ENCODE measurements around the gene HSPA12B. TPM values are rescaled to one million over a fixed set of nuclear protein-coding genes. Genes with fewer than 3 reads are reported as not detected.

The HSPA12B gene
- total RNA-seq, 1 donor from 2014 or later = 9.2 TPM

DNA sequence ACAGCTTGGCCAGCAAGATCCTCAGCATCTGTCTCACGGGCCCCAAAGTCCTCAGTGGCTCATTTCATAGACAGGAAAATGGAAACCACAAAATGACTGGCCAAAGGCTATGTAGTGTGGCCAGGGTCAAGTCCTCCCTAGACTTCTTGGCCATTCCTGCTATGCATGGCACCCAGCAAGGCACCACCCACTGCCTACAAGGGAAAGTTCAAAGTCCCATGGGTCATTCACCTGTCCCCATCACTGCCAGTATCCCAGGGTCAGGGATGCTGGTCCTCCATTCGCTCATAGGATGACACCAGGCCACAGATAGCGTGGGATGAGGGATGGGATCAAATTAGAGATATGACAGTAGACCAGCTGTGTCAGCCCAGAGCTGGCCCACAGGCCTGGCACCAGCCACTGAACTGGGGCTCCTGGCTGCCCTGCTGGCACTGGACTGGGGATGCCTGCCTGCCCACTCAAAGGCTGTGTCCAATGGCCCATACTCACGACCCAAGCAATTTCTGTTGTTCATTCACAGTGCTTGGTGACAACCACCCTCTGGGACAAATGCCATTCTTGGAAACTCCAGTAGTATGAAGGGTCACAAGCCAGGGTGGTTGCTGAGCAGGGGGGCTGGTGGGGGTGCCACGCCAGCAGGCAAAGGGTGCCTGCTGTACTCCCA lies 23.5 kb downstream of the HSPA12B start:
- intact Hi-C loops (cut with DNase I) = no loop called here
- no peak for DNase-seq (ENCODE audit: low spot score)

DNA sequence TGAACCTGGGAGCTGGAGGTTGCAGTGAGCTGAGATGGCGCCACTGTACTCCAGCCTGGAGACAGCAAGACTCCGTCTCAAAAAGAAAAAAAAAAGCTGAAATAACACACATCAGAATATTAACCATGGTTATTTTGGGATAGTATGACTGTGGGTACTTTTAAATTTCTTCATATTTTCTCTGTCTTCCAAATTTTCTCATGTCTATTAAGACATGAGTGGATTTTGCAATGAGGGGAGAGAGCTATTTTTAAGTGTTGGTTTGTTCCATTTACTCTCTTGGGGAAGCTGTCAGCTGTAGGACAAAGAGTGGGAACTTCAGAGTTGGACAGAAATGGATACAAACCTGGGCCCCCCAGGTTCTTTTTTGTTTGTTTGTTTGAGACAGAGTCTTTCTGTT lies 24.8 kb downstream of the HSPA12B start:
- no peak for DNase-seq (ENCODE audit: low spot score)
- intact Hi-C loops (cut with DNase I) = no loop called here

DNA sequence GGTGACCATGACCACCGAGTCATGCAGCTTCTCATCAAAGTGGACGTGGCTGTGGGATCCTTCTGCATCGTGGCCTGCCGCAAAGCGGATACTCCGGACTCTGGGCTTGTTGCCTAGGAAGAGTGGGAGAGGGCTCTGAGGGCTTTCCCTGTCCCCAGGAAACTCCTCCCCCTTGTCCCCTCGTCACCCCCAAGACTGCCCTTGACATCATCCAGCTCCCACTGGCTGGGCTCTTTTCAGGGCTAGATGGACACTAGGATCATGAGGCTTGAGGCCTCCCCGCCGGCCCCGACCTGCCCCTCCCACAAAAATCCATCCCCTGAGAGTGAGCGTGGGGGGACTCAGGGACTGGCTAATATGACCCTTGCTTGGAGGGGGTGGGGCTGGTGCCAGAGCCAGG lies 26.1 kb downstream of the HSPA12B start:
- no peak for DNase-seq (ENCODE audit: low spot score)
- intact Hi-C loops (cut with DNase I) = no loop called here

DNA sequence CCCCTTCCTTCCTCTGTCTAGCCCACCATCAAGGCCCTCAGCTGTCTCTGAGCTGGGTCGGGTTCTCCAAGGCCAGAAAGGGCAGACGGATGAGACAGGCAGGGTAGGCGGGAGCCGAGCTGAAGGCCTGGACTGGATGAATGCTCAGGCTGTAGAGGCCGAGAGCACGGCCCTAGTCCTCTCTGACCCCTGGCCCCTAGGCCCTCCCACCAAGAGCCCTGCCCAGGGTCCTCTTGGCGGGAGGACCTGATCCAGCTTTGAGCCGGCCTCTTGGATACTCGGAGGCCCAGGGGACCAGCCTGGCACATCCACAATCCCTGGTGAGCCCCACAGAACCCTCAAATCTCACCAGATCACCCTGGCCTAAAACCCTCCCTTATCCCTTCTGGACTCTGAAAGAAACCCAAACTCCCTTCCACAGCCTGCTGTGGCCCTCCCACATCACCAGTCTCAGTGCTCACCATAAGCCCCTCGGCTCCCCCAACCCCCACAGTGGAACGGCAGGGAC lies 26.9 kb downstream of the HSPA12B start:
- intact Hi-C loops (cut with DNase I) = no loop called here
- no peak for DNase-seq (ENCODE audit: low spot score)

DNA sequence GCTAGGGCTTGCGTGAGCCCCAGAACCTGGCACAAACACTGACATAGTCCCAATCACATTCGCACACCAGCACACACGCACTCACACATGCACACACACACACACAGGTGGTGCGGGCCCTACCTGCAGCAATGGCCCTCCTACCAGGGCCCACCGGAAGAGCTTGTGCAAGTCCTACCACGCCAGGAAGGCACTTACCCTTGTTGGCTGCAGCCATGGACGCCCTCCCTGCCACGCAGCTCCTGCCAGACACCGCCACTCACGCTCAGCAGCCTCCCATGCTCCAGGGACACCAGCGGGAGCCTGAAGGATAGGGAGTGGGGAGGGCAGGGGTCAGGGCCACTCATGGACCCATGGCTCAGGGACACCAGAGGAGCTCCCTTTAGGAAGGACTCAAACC lies 27.4 kb downstream of the HSPA12B start:
- intact Hi-C loops (cut with DNase I) = no loop called here
- DNase-seq (ENCODE audit: low spot score) = no peak

DNA sequence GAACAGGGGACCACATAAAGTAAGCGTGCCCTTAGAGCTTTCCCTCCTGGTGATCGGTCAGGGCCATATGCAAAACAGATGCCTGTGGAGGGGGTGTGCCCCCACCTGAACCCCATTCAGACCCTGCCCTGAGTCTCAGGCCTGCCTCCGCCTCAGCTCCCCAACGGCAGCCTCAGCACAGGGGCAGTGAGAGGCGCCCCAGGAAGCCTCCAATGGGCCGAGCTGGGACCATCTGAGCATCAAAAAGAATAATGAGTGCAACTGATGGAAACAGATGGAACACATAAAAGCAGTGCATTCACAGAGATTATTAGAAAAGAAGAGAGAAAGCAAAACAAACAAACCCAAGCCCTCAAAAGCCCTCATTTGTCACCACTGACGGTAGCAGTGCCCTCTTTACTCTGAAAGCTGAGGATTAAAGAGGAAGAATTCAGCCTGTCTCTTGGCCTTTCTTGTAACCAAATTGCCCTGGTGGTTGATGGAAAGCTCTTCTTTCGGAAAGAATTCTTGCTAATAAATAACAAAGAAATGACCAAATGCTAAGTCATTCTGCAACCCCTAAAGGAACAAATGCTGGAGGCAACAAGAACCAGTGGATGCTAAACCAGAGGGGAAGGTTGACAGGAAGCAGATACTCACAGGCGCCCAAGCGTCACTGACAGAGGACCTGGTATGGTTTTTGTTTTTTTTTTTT lies 28.3 kb downstream of the HSPA12B start:
- intact Hi-C loops (cut with DNase I) = no loop called here
- DNase-seq (ENCODE audit: low spot score) = no peak

DNA sequence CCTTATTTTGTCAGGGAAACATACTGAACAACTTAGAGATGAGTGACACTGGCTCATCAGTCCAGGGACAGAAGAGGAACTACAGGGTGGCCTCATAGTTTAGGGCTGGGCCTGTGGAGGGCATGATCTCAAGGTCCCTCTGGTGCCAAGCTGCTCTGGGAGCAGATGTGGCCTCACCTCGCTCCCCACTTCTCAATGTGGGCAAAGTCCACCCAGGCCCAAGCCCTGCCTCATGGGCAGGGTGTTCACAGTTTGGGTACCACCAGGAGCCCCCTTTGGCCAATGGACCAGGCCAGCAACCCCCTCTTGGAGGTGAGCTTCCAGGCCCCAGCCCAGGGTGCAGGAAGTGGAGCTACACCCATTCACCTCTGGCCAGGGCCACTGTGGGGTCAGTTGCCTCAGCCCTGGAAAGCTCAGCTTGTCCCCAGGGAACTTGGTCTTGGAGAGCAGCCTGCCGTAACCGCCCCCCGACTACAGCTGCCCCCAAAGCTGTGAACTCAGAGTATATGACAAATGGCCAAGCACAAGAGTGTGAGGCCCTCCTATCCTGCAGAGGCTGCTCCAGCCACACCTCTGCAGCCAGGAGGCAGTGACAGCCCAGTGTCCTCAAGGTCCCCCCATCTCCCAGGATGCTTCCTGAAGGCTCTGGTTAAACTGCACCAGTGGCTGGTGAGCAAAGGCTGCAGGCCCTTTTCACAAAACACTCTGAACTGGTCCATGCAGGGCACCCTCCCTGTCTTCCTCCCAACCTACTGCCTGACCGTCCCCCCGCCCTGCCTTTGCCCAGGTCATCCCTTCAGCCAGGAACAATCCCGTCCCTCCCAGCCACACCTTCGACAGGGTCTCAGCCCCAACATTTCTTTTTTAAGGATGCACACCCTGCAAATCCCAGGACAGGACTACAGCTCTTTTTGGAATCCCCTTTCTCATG lies 31.5 kb downstream of the HSPA12B start:
- no peak for DNase-seq (ENCODE audit: low spot score)
- intact Hi-C loops (cut with DNase I) = no loop called here

DNA sequence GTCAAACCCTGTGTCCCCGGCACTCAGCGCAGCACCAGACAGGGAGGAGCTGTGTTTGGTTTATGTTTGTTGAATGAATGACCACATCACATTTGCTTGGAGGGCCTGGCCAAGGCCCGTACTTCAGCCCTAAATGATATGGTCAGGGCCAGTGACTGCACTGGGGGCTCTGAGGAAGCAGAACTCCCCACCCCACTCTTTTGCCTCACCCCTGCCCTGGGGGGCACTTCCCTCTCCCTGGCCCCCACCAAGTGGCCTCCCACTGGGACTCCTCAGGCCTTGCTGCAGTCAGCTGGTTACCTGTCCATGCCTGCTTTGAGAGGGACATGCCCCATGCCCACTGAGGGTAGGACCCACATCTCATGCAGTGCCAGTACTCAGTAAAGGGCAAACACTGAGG lies 32.2 kb downstream of the HSPA12B start:
- intact Hi-C loops (cut with DNase I) = loop anchor here (5.0 kb wide), 2 partner anchors 52 to 87 kb away; partner anchors contain the start of gene SIGLEC1
- no peak for DNase-seq (ENCODE audit: low spot score)

DNA sequence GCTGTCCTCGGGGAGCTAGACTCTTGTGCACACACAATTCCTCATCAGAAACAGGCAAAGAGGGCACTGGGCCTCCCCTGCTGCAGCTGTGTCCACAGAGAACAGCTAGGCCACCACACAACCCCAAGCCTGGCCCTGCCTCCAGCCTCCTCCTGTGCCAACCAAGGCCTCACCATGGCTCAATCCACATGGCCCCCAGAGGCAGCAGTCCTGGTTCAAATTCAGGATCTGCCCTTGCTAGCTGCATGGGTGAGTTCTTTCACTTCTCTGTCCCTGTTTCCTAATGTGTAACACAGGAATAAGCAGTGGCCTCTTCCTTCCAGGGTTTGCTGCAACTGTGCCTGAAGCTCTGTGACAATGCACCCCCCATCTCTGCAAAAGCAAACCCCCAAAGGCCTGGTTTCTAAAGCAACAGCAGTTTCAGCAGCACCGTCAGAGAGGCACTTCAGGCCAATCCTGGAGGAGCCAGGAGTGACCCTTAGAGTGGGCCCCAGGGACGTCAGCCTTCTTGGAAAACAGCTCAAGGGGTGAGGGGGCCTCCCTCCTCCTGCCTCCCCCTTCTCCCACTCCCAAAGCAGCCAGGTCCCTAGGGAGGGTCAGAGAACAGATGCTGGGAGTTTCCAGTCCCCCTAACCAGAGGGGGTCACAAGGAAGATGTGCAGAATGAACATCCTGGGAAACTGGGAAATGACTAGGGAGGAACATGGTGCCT lies 32.8 kb downstream of the HSPA12B start:
- intact Hi-C loops (cut with DNase I) = loop anchor here (5.0 kb wide), 2 partner anchors 53 to 88 kb away; partner anchors contain the start of gene SIGLEC1
- DNase-seq (ENCODE audit: low spot score) = no peak

DNA sequence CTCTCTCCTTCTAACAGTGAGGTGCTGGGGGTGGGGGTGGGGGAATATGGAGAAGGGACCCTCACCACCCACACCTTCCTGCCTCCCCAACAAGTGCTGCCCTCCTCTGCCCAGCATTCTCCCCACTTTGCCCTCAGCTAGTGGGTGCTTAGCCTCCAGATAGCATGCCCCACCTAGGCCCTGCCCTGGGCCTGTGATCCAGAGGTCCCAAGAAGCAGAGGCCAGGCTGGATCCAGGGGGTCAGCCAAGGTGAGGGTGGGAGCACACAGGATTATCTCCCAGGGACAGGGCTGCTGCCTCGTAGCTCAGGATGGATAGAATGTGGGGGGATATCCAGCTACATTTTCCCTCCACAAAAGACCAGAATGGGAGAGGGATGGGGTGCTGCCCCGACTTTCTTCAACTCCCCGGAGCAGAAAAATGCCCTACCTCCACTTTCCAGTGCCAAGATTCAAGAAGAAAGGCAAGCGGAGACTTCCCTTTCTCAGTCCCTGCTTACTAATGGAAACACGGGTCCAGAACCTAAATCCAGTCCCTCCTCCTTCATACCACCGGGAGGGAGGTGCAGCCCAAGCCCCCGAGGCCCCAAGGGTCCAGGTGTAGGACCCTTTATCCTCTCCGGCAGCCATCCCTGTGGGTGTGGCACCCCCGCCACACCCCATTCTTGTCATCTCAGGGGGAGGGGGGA lies 34.1 kb downstream of the HSPA12B start:
- DNase-seq (ENCODE audit: low spot score) = no peak
- intact Hi-C loops (cut with DNase I) = loop anchor here (5.0 kb wide), 2 partner anchors 54 to 89 kb away; partner anchors contain the start of gene SIGLEC1

DNA sequence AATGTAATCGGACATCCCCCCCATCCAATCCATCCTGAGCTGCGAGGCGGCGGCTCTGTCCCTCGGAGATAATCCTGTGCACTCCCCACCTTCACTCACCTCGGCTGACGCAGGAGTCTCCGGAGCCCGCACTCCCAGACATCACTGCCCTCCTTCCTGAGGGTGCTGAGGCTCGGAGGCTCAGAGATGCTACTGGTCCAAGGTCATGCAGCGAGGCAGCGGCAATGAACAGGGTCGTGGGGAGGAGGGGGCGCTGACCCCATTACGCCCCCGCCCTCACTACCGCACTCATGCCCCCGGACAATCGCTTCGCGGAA lies 34.6 kb downstream of the HSPA12B start:
- no peak for DNase-seq (ENCODE audit: low spot score)
- intact Hi-C loops (cut with DNase I) = loop anchor here (5.0 kb wide), 2 partner anchors 55 to 90 kb away; partner anchors contain the start of gene SIGLEC1

DNA sequence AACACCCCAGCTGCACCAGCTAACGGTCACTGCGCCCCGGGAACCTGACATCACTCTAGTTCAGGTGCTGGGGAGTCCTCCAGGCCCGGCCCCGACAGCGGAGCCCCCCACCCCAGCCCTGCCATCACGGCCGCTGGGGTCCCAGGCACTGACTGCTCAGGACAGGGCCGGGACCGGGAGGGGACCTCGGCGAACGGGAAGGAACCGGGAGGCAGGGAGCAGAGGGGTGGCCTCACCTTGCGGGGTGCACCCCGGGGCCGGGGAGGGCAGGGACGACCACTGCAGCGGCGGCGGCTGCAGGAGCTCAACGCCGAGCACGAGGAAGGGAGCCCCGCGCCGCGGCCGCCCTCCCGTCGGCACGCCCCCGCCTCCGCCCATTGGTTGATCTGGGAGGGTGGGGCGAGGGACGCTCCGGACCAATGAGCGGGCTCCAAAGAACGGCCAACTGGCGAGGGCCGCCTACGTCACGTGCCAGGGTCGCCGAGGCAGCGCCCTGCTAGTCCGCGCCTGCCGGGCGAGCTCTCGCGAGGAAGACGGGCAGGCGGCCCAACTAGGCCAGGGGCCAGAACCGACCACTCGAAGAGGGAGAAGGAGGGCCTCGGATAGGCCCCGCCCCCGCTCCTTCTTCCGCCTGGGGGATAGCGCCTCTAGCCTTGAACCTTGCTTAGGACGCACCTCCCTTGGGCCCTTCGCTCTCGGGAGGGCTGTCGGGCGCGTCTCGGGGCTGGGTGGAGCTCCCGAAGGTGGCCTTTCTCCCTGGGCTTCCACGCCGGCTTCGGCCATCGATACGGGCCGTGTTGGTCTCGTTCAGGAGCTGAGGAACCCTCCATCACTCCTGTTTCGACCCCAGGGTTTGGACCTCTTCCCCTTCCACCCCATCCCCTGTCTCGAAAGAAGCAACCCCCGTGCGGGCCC lies 35.2 kb downstream of the HSPA12B start, which contains the start of gene ADISSP:
Gene ADISSP, minus strand, starts transcription at position 327 of the 915 bp plus-strand sequence. CDS start 7,653 bp downstream, outside the sequence.
- intact Hi-C loops (cut with DNase I) = loop anchor here (5.0 kb wide), 2 partner anchors 55 to 90 kb away; partner anchors contain the start of gene SIGLEC1
- peak; percentile 100 for DNase-seq (ENCODE audit: low spot score)

DNA sequence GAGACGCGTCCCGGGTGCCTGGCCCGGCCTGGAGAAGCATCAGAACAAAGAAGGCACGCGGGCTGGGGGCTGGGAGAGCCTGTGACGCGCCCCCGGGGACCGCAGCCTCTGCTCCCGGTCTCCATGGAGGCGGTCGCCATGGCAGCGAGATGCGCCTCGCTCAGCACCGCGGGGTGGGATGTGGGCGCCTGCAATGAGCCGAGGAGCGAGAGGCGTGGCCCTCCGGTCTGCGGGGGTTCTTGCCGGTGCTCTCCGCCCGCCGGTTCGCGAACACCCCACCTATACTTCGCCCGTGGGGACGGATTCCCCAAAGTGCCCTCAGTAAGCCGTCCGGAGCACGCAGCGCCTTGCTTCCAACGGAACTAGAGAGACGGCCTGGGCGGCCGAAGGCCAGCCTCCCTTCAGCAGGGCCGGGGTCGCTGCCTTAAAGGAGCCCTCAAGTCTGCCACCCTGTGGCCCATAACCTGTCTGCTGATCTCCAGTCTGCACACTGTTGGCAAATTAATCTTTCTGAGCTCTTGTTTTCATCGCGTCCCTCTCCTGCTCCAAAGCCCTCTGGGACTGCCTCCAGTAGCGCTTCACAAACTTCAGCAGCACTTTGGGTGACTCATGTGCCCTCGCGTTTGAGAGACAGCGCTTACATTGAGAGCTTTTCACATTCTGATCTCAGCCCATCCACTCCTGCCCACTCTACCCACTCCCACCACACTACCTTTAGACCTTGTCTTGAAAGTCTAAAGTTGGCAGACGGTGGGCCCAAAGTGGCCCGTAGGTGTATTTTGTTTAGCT lies 36.1 kb downstream of the HSPA12B start:
- DNase-seq (ENCODE audit: low spot score) = no peak
- intact Hi-C loops (cut with DNase I) = loop anchor here (5.0 kb wide), 2 partner anchors 56 to 91 kb away; partner anchors contain the start of gene SIGLEC1

DNA sequence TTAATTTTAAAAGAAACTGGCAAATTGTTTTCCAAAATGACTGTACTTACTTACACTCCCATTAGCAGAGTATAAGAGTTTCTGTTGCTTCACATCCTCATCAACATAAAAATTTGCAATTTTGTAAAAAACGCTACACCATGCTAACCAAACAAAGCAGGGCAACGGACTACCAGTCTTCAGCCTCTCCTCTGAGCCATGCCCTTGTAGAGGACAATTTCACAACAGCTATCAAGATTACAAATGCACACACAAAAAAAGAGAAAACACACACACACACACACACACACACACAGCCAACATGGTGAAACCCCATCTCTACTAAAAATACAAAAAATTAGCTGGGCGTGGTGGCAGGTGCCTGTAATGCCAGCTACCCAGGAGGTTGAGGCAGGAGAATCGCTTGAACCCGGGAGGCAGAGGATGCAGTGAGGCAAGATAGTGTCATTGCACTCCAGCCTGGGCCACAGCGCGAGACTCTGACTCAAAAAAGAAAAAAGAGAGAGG lies 39.1 kb downstream of the HSPA12B start:
- intact Hi-C loops (cut with DNase I) = no loop called here
- DNase-seq (ENCODE audit: low spot score) = no peak

DNA sequence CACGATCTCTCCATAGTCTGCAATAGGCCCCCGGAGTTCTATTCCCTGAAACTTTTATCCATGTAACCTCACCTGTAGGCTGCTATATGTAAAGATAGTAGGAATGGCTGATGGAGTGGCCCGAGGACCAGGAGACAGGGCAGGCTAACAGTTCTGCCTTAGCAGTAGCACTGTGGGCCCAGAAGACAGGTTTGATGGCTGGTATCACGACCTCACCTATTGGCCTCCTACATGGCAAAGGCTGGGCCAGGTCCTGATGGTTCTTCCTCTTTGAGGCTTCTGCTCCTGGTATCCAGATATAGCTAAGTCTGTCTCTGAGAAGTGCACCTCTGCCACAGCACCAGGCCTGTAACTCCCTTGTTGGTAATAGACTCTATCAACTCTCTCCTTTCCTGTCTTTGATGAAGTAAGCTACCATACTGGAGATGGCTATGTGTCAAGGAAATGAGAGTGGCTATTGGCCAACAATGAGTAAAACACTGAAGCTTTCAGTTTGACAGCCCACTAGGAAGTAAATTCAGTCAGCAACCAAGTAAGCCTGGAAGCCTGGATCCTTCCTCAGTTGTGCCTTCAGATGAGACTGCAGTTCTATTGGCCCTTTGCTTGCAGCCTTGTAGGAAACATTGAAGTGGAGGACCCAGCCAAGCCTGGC lies 43.1 kb downstream of the HSPA12B start:
- intact Hi-C loops (cut with DNase I) = no loop called here
- DNase-seq (ENCODE audit: low spot score) = no peak

DNA sequence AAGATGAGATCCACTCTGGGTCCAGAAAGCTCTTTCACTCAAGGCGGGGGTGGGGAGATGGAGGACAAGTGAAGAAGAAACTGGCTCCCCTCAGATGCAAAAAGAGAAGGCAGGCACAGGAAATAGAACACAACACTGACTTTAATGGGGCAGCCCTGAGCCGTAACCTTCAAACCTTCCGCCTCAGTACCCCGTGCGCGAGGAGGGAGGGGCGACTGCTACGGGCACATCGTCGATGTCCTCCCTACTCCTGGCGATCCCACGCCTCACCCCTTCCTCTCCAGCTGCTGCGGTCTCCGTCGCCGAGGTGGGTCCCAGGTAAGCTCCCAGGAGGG lies 44.9 kb downstream of the HSPA12B start:
- no peak for DNase-seq (ENCODE audit: low spot score)
- intact Hi-C loops (cut with DNase I) = no loop called here

Data from cardiac septum (tissue), 1 donor.